ENCODE data around the gene WSCD2. TPM values are rescaled to one million over a fixed set of nuclear protein-coding genes. Genes with fewer than 3 reads are reported as not detected.

Gene WSCD2
- total RNA-seq, 2 experiments from 2014 or later, result not detected

DNA sequence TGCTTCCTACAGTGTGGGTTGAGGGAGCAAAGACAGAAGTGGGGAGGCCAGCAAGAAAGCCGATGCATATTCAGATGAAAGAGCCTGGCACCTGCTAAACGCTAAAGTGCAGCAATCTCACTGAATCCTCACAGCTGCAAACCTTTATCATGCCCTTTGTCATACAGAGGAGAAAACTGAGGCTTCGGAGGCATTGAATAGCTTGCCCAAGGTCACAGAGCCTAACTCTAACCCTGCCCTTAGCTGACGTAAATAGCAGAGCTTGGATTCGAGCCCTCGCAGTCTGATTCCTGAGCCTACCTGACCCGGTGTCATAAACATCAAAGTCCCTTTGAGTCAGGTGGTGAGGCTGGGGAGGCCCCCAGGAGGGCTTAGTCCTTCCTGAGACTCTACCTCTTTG lies 155.1 kb downstream of the WSCD2 start:
- Histone ChIP-seq H3K9me3 (ENCODE audit: control insufficient read depth in 1 of 2, insufficient read depth in 1 of 2, low read length in 2 of 2) (no peaks in the 10 kb centered on the region), H3K36me3 (ENCODE audit: insufficient read depth, low read length) (no peaks in the 10 kb centered on the region), H3K4me1 (ENCODE audit: insufficient read depth, low read length) (peaks cover 5% of the 10 kb centered on the region), H3K27me3 (ENCODE audit: control insufficient read depth in 1 of 2, insufficient read depth in 2 of 2, low read length in 2 of 2) (no peaks in the 10 kb centered on the region), H3K27ac (ENCODE audit: low read depth in 1 of 2, low read length in 2 of 2) (no peak overlapping the region), H3K4me3 (ENCODE audit: low read length) (no peak overlapping the region)
- Mint-ChIP-seq H3K9me3 (no peaks in the 10 kb centered on the region), H3K4me1 (ENCODE audit: low read depth) (peaks cover 11% of the 10 kb centered on the region), H3K27me3 (peaks cover 22% of the 10 kb centered on the region), H3K36me3 (ENCODE audit: low read depth) (no peaks in the 10 kb centered on the region), H3K27ac (no peak overlapping the region), H3K4me3 (no peak overlapping the region)
- intact Hi-C loops (cut with DNase I, micrococcal nuclease), result no loop called here
- ChIA-PET POLR2A (no interaction called here), CTCF (no interaction called here)
- TF ChIP-seq, protein P1, sequence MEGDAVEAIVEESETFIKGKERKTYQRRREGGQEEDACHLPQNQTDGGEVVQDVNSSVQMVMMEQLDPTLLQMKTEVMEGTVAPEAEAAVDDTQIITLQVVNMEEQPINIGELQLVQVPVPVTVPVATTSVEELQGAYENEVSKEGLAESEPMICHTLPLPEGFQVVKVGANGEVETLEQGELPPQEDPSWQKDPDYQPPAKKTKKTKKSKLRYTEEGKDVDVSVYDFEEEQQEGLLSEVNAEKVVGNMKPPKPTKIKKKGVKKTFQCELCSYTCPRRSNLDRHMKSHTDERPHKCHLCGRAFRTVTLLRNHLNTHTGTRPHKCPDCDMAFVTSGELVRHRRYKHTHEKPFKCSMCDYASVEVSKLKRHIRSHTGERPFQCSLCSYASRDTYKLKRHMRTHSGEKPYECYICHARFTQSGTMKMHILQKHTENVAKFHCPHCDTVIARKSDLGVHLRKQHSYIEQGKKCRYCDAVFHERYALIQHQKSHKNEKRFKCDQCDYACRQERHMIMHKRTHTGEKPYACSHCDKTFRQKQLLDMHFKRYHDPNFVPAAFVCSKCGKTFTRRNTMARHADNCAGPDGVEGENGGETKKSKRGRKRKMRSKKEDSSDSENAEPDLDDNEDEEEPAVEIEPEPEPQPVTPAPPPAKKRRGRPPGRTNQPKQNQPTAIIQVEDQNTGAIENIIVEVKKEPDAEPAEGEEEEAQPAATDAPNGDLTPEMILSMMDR (IDR thresholded peaks at IDR 0.05), result no peak
- DNase-seq (no peak), ATAC-seq (ENCODE audit: poor library complexity) (no peak)

DNA sequence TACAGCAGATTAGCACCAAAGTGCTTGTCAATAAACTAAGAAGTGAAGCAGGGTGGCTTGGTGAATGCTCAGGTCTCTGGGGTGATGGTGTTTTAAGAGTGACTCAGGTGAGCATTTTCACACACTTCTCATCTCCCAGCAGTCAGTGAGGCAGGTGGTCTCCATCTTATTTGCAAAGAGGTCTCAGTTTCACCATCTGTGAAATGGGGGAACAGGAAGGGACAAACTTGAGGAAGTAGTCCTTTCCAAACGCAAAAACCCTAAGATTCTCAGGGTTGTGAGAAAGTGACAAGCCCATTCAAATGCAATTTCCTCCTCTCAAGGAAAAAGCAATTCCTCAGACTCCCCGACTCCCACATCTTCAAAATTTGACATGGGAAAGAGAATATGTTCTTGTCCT lies 155.9 kb downstream of the WSCD2 start:
- Histone ChIP-seq H3K27ac (ENCODE audit: low read depth in 1 of 2, low read length in 2 of 2) (no peak overlapping the region), H3K36me3 (ENCODE audit: insufficient read depth, low read length) (no peaks in the 10 kb centered on the region), H3K27me3 (ENCODE audit: control insufficient read depth in 1 of 2, insufficient read depth in 2 of 2, low read length in 2 of 2) (no peaks in the 10 kb centered on the region), H3K4me1 (ENCODE audit: insufficient read depth, low read length) (peaks cover 5% of the 10 kb centered on the region), H3K4me3 (ENCODE audit: low read length) (no peak overlapping the region), H3K9me3 (ENCODE audit: control insufficient read depth in 1 of 2, insufficient read depth in 1 of 2, low read length in 2 of 2) (no peaks in the 10 kb centered on the region)
- no peak overlapping the region for H3K4me3 Mint-ChIP-seq
- CTCF ChIA-PET, result no interaction called here
- intact Hi-C loops (cut with DNase I, micrococcal nuclease), result no loop called here
- no peaks in the 10 kb centered on the region for H3K9me3 Mint-ChIP-seq
- peaks cover 16% of the 10 kb centered on the region for H3K27me3 Mint-ChIP-seq
- no peaks in the 10 kb centered on the region for H3K36me3 Mint-ChIP-seq (ENCODE audit: low read depth)
- no peak for ATAC-seq (ENCODE audit: poor library complexity)
- peaks cover 11% of the 10 kb centered on the region for H3K4me1 Mint-ChIP-seq (ENCODE audit: low read depth)
- TF ChIP-seq, protein P1 (IDR thresholded peaks at IDR 0.05), result no peak
- H3K27ac Mint-ChIP-seq, result no peak overlapping the region
- DNase-seq, result no peak
- POLR2A ChIA-PET, result no interaction called here

DNA sequence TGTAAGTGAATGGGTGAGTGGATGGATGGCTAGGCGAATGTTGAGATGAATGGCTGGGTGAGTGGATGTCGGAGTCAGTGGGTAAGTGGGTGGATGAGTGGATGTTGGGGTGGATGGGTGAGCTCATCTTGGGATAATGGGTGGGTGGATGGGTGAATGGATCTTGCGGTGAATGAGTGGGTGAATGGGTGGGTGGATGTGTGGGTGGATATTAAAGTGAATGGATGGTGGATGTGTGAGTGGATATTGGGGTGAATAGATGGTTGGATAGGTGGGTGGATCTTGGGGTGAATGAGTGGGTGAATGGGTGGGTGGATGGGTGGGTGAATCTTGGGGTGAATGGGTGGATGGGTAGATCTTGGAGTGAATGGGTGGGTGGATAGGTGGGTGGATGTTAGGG lies 158.1 kb downstream of the WSCD2 start:
- intact Hi-C loops (cut with DNase I, micrococcal nuclease), result no loop called here
- no peak overlapping the region for H3K27ac ChIP-seq (ENCODE audit: low read depth in 1 of 2, low read length in 2 of 2)
- H3K27me3 ChIP-seq (ENCODE audit: control insufficient read depth in 1 of 2, insufficient read depth in 2 of 2, low read length in 2 of 2), result no peaks in the 10 kb centered on the region
- Mint-ChIP-seq H3K4me1 (ENCODE audit: low read depth) (peaks cover 11% of the 10 kb centered on the region), H3K4me3 (no peak overlapping the region), H3K27me3 (peaks cover 16% of the 10 kb centered on the region), H3K36me3 (ENCODE audit: low read depth) (no peaks in the 10 kb centered on the region), H3K9me3 (no peaks in the 10 kb centered on the region), H3K27ac (no peak overlapping the region)
- no peak for ATAC-seq (ENCODE audit: poor library complexity)
- TF ChIP-seq, protein P1 (IDR thresholded peaks at IDR 0.05), result no peak
- CTCF ChIA-PET, result no interaction called here
- H3K4me3 ChIP-seq (ENCODE audit: low read length), result no peak overlapping the region
- no peaks in the 10 kb centered on the region for H3K9me3 ChIP-seq (ENCODE audit: control insufficient read depth in 1 of 2, insufficient read depth in 1 of 2, low read length in 2 of 2)
- H3K4me1 ChIP-seq (ENCODE audit: insufficient read depth, low read length), result peaks cover 5% of the 10 kb centered on the region
- no peaks in the 10 kb centered on the region for H3K36me3 ChIP-seq (ENCODE audit: insufficient read depth, low read length)
- DNase-seq, result no peak
- POLR2A ChIA-PET, result no interaction called here

All from CD4-positive, alpha-beta T cell (primary cell).